RWPE2 (cell line): ENCODE measurements around the gene LRBA.
"Not testable (repeated sequence)": the region's sequence is repeated elsewhere in the genome, so short reads cannot be mapped to it uniquely, and the experiment has no call there.

Experiments
- ATAC-seq: fragments of 200-7000 bp; cut with Tn5 transposase; 3 replicates; pipeline ENCODE4 v1.9.1; 2021; ENCODE audit warnings: low read depth
- DNase-seq: peaks from one replicate; pipeline ENCODE4 v3.0.0-alpha.2; 2020; ENCODE audit warnings: low spot score
- H3K27ac ChIP-seq: fragments of 450-650 bp; 2 replicates; pipeline ENCODE4 v1.5.1; 2017; ENCODE audit warnings: mild to moderate bottlenecking; ENCODE audit not compliant: poor library complexity, severe bottlenecking
- H3K27me3 ChIP-seq: fragments of 250-450 bp; sonication (Bioruptor Pico); 2 replicates; pipeline ENCODE4 v1.5.1; 2021; ENCODE audit warnings: mild to moderate bottlenecking, moderate library complexity; ENCODE audit not compliant: insufficient read depth, poor library complexity, severe bottlenecking
- H3K36me3 ChIP-seq: fragments of 250-450 bp; sonication (Bioruptor Pico); 2 replicates; pipeline ENCODE4 v1.5.1; 2020; ENCODE audit warnings: low read depth, mild to moderate bottlenecking, moderate library complexity
- H3K4me1 ChIP-seq: fragments of 250-450 bp; sonication (Bioruptor Pico); 2 replicates; pipeline ENCODE4 v1.5.1; 2021; ENCODE audit warnings: mild to moderate bottlenecking, moderate library complexity; ENCODE audit not compliant: insufficient read depth, poor library complexity, severe bottlenecking
- H3K4me3 ChIP-seq: fragments of 250-450 bp; sonication (Bioruptor Pico); 2 replicates; pipeline ENCODE4 v1.5.1; 2021; ENCODE audit warnings: mild to moderate bottlenecking, moderate library complexity; ENCODE audit not compliant: severe bottlenecking
- H3K9me3 ChIP-seq: fragments of 250-450 bp; sonication (Bioruptor Pico); 2 replicates; pipeline ENCODE4 v1.5.1; 2021; ENCODE audit warnings: mild to moderate bottlenecking, moderate library complexity; ENCODE audit not compliant: severe bottlenecking
- CTCF ChIP-seq: fragments of 450-650 bp; IDR thresholded peaks from one replicate; pipeline ENCODE4 v1.5.1; 2017; ENCODE audit warnings: mild to moderate bottlenecking, moderate library complexity; ENCODE audit not compliant: poor library complexity, severe bottlenecking

The LRBA gene

GRCh38 chr4:150561143-150561737 lies 453.8 kb downstream of the LRBA start:
- ATAC-seq (peak; percentile 36; the same call in 1 of the 3 replicates), DNase-seq (no peak)
- H3K27ac ChIP-seq: no peak overlapping the region
- no peak for TF ChIP-seq CTCF
- H3K4me3 ChIP-seq: no peak overlapping the region
- H3K4me1 ChIP-seq: no peaks in the 10 kb centered on the region
- H3K36me3 ChIP-seq: no peaks in the 10 kb centered on the region
- H3K27me3 ChIP-seq: no peaks in the 10 kb centered on the region
- H3K9me3 ChIP-seq: no peaks in the 10 kb centered on the region

- not testable (repeated sequence) for DNase-seq, H3K27me3 ChIP-seq, H3K4me3 ChIP-seq, H3K4me1 ChIP-seq, H3K36me3 ChIP-seq, H3K27ac ChIP-seq, ATAC-seq, H3K9me3 ChIP-seq
These were observed 457.3 kb downstream of the LRBA start for GRCh38 chr4:150557811-150558210.

- Histone ChIP-seq H3K27me3 (no peaks in the 10 kb centered on the region), H3K36me3 (no peaks in the 10 kb centered on the region), H3K27ac (no peak overlapping the region), H3K4me1 (no peaks in the 10 kb centered on the region), H3K4me3 (no peak overlapping the region), H3K9me3 (no peaks in the 10 kb centered on the region)
- no peak for TF ChIP-seq CTCF
- ATAC-seq (no peak), DNase-seq (no peak)
These were observed 467.8 kb downstream of the LRBA start for GRCh38 chr4:150547154-150547838.

- no peak for ATAC-seq
These were observed 468.8 kb downstream of the LRBA start for GRCh38 chr4:150546286-150546685.

GRCh38 chr4:150543042-150543441 lies 472.0 kb downstream of the LRBA start:
- no peak for TF ChIP-seq CTCF
- H3K27ac ChIP-seq: no peak overlapping the region
- H3K4me3 ChIP-seq: no peak overlapping the region
- no peak for DNase-seq
- H3K4me1 ChIP-seq: no peaks in the 10 kb centered on the region
- H3K9me3 ChIP-seq: no peaks in the 10 kb centered on the region
- no peaks in the 10 kb centered on the region for H3K27me3 ChIP-seq
- no peaks in the 10 kb centered on the region for H3K36me3 ChIP-seq
- no peak for ATAC-seq

More at GRCh38 chr4:150546286-150546685, 468.8 kb downstream of the LRBA start:
- H3K36me3 ChIP-seq: no peaks in the 10 kb centered on the region
- TF ChIP-seq CTCF: no peak
- no peaks in the 10 kb centered on the region for H3K27me3 ChIP-seq
- H3K4me3 ChIP-seq: no peak overlapping the region
- no peaks in the 10 kb centered on the region for H3K4me1 ChIP-seq
- H3K9me3 ChIP-seq: no peaks in the 10 kb centered on the region
- DNase-seq: no peak
- no peak overlapping the region for H3K27ac ChIP-seq
